Cardiac septum (tissue), 1 donor: ENCODE measurements around the gene RNH1. TPM values are rescaled to one million over a fixed set of nuclear protein-coding genes. Genes with fewer than 3 reads are reported as not detected.
"Not testable (repeated sequence)": the region's sequence is repeated elsewhere in the genome, so short reads cannot be mapped to it uniquely, and the experiment has no call there.

Experiments
- DNase-seq: peaks from one replicate; pipeline ENCODE4 v3.0.0-alpha.2; 2020; ENCODE audit warnings: low spot score
- intact Hi-C: fragments of 100-400 bp; cut with DNase I; formaldehyde crosslinking; loops from one replicate; pipeline ENCODE4 v1.14.0; 2022
- total RNA-seq: library from RNA; stranded (reverse); fragmentation: NEBNext Ultra II Directional; extraction: Animal tissue kit (Norgen Biotek cat#: 25700); gene quantifications from one replicate; pipeline ENCODE4 v1.2.1, GENCODE V29; 2021
- donor health status: DM: no; HTN: no; CAD: no.

Gene RNH1
- total RNA-seq, 1 donor from 2014 or later: 158 TPM

DNA sequence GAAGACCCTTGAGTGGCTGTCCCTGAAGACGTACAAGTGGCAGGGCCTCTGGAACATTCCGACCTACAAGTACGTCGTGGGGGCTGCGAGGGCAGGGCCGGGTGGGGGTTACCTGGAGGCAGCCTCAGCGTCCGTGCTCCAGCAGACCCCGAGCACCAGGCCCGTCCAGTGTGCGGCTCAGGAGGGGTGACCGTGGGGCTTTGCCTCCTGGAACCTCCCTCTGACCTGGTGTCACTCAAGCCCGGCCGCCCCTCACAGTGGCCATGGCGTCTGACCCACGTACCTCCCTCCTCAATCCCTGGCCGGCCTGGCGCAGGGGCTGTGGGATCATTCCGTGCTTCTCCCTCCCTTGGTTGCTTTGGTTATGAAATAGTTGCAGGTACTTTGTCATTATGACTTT is 18.5 kb downstream of the RNH1 start:
- intact Hi-C loops: no loop called here
- no peak for DNase-seq

DNA sequence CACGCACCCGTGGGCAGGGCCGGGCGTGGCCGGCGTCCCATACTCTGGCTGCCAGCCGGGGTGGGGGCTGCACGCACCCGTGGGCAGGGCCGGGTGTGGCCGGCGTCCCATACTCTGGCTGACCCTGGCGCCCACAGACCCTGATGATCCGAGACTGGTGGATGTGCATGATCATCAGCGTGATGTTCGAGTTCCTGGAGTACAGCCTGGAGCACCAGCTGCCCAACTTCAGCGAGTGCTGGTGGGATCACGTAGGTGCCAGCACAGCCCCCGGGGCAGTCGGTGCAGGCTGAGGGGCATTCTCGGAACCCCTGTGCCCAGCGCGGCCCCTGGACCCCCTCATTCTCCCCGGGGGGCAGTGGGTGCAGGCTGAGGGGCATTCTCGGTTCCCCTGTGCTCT is 19.0 kb downstream of the RNH1 start:
- DNase-seq: no peak
- intact Hi-C loops: no loop called here

DNA sequence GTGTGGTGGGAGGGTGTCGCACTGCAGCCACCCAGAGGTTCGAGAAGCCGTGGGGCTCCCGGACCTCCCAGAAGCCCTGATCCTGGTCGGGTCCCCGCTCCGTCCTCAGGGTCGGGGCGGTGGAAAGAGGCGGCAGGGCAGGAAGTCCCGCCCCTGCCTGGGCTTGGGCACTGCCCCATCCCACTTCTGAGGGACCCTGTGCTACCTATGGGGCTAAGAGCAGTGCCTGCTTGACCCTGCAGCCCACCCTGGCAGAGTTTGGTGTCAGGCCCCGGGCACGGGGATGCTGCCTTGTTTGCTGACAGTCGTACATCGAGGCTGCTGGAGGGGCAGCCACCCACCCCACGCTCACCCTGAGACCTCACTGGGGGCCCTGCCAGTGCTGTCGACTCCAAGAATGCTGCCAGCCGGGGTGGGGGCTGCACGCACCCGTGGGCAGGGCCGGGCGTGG is 19.4 kb downstream of the RNH1 start:
- intact Hi-C loops: no loop called here
- no peak for DNase-seq

- no peak for DNase-seq
- intact Hi-C loops: no loop called here
These were observed 20.9 kb downstream of the RNH1 start for GRCh38 chr11:486189-486588.

- DNase-seq: no peak
- intact Hi-C loops: no loop called here
These were observed 22.4 kb downstream of the RNH1 start for GRCh38 chr11:484616-485015.

DNA sequence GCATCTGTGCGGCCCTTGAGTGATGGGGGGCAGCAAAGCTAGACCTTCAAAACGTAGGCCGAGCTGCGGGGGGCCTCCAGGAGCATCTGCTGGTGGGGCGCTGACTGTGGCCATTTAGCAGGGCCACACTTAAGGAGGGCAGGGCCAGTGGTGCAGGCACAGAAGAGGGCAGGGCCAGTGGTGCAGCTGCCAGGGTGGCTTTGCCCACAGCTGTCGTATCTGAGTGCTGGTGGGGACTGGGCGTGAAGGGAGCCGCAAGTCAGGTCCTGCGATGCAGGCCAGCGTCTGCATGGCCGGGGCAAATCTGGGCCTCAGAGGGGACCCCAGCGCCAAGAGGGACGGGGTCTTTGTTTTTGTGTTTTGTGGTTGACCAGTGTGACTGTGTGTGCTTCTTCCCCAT is 27.7 kb downstream of the RNH1 start:
- intact Hi-C loops: no loop called here
- no peak for DNase-seq

GRCh38 chr11:477052-477715 is 29.9 kb downstream of the RNH1 start:
- no peak for DNase-seq
- intact Hi-C loops: no loop called here

DNA sequence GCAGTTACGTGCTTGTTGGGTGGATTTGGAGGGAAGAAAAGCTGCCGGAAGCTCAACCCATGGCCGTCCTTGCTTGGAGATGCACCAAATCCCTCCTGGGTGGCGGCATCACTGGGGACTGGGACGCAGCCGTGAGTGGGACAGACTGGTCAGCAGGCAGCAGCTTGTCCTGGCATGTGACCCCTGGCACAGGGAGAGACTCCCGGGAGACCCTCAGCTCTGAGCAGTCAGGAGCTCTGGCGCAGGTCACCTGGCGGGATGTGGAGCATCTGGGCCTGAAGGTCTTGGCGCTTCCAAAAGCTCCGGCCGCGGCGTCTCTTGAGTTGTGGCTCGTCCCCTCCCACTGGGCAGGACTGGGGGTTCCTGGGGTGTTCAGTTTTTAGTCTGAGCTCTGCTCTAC is 30.6 kb downstream of the RNH1 start:
- intact Hi-C loops: no loop called here
- no peak for DNase-seq

- DNase-seq: no peak
- intact Hi-C loops: no loop called here
These were observed 31.1 kb downstream of the RNH1 start for GRCh38 chr11:475941-476340.

GRCh38 chr11:474914-475506 is 32.0 kb downstream of the RNH1 start:
- DNase-seq: no peak
- intact Hi-C loops: no loop called here

GRCh38 chr11:473962-474785 is 32.9 kb downstream of the RNH1 start:
- DNase-seq: no peak
- intact Hi-C loops: no loop called here

DNA sequence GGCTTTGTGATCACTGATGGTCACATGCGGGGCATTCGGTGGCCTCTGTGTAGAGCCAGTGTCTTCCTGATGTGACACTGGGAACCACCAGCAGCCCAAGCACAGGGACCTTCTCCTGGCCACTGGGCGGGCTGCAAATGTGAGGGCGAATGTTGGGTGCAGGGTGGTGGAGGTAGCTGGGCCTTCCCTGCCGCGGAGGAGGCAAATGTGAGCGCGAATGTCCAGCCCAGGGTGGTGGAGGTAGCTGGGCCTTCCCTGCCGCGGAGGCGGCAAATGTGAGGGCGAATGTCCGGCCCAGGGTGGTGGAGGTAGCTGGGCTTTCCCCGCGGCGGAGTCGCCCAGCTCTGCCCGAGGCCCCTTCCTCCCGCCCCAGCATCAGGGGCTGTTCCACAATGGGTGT is 33.6 kb downstream of the RNH1 start:
- intact Hi-C loops: no loop called here
- no peak for DNase-seq

- intact Hi-C loops: no loop called here
- no peak for DNase-seq
These were observed 34.2 kb downstream of the RNH1 start for GRCh38 chr11:472816-473215.

DNA sequence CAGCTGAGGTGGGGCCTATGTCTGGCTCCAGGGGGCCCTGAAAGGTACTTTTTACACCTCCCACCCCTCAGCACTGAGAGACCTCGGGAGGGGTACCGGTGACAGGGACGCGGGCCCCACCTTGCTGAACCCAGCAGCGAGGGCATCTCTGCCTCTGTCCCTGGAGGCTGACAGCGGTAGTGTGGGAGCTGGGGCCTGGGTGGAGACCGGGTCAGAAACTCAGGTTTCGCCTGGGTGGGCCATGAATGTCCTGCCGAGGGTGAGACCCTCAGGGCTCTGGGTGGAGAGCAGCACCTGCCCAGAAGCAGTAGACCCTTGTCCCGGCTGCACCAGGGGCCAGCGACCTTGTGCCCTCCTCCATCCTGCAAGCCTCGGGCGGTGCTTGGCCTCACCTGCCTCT is 34.8 kb downstream of the RNH1 start:
- DNase-seq: no peak
- intact Hi-C loops: no loop called here

DNA sequence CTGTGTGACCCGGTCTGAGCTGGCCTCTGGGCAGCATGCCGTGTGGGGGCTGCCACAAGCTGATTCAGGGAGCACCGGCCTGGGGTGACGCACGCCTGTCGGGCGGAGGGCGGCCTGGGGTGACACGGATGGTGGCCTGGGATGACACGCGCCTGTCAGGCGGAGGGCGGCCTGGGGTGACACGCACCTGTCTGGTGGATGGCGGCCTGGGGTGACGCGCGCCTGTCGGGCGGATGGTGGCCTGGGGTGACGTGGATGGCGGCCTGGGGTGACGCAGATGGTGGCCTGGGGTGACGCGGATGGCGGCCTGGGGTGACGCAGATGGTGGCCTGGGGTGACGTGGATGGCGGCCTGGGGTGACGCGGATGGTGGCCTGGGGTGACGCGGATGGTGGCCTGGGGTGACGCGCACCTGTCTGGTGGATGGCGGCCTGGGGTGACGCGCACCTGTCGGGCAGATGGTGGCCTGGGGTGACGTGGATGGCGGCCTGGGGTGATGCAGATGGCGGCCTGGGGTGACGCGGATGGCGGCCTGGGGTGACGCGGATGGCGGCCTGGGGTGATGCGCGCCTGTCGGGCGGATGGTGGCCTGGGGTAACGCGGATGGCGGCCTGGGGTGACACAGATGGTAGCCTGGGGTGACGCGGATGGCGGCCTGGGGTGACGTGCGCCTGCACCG is 35.4 kb downstream of the RNH1 start:
- intact Hi-C loops: no loop called here
- DNase-seq: no peak

DNA sequence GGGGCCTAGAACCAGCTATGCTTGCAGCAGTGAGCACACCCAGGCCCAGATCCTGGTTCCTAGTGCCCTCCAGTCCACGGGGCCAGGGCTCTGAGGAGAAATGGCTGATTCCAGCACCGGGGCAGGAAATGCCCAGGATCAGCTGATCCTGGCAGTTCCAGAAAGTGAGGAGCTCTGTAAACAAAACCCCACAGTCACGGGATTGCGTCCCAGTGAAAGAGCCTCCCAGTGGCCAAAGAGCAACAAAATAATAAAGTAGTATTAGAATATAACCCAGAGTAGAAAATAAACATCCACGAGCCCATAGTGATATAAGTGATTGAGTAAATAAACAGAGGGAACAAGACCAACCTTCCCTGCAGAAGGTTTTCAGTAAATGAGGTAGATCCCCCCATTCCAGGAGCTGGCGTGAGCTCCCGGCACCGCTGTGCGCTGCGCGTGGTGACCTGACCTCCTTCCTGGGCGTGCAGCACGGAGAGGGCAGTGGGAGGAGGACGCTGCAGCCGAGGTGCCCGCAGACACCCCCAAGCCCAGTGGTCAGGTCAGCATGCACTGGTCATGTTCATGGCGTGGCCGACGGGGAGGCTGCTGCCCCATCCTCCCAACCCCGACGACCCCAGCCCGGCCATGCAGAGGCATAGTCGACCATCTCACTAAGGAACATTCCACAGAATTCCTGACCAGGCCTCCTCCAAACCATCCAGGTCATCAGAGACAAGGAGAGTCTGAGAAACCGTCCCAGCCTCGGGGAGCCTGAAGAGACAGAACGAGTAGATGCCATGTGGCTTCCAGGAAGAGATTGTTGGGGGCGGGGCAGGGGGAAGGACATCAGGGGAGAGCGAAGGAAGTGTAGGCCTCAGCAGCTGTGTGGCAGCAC is 37.1 kb downstream of the RNH1 start:
- intact Hi-C loops: loop anchor here (5.0 kb wide), 1 partner anchor 32 kb away; no protein-coding TSS in a partner anchor
- DNase-seq: no peak

GRCh38 chr11:469026-469683 is 37.9 kb downstream of the RNH1 start:
- not testable (repeated sequence) for DNase-seq
- intact Hi-C loops: loop anchor here (5.0 kb wide), 1 partner anchor 33 kb away; no protein-coding TSS in a partner anchor

DNA sequence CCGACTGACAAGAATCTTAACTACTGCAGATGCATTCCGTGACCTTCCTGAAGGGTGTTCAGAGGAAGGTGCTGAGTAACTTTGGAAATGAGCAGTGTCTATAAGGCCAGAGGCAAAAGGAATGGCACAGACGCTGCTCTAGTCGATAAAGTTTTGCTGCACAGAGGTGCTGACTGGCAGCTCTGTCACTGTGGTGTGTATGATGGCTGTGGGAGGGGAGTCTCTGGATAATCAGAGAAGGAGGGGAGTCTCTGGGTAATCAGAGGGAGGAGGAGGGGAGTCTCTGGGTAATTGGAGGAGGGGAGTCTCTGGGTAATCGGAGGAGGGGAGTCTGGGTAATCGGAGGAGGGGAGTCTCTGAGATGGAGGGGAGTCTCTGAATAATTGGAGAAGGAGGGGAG is 38.5 kb downstream of the RNH1 start:
- intact Hi-C loops: loop anchor here (5.0 kb wide), 1 partner anchor 34 kb away; no protein-coding TSS in a partner anchor
- no peak for DNase-seq

- intact Hi-C loops: loop anchor here (5.0 kb wide), 1 partner anchor 34 kb away; no protein-coding TSS in a partner anchor
- no peak for DNase-seq
These were observed 39.0 kb downstream of the RNH1 start for GRCh38 chr11:468036-468435.
